PC-9 (cell line): Measurements from ENCODE around the gene MAST2. TPM values are rescaled to one million over a fixed set of nuclear protein-coding genes. Genes with fewer than 3 reads are reported as not detected.

Experiments used
- BruUV-seq: library from RNA; stranded (reverse); fragments of 400-500 nt; replicated peaks from 2 replicates; lab custom pipeline; 2021; lab: Mats Ljungman, UMichigan
- CTCF ChIA-PET: fragments of 300-600 bp; sonication (Branson Sonifier 250); formaldehyde crosslinking; loops from one replicate; lab custom pipeline; 2022; ENCODE audit warnings: antibody characterized with exemption; lab: Charles Lee
- POLR2A ChIA-PET: fragments of 300-600 bp; sonication (Branson Sonifier 250); formaldehyde crosslinking; loops from one replicate; lab custom pipeline; 2022; ENCODE audit warnings: antibody characterized with exemption; ENCODE audit not compliant: unreplicated experiment; lab: Charles Lee
- DNase-seq, 2 experiments: peaks; one replicate each; pipeline versions ENCODE4 v3.0.0 to v3.0.0-alpha.2; 2015 to 2022; ENCODE audit warnings: mixed read lengths in 1 of 2
- H2AFZ ChIP-seq: fragments of 200-600 bp; sonication (generic); 2 replicates; pipeline ENCODE4 v1.8.1; 2017; ENCODE audit warnings: antibody characterized with exemption
- H3F3A ChIP-seq: fragments of 200-600 bp; sonication (generic); 2 replicates; pipeline ENCODE4 v1.8.1; 2017; ENCODE audit warnings: antibody characterized with exemption, mild to moderate bottlenecking, low read depth; ENCODE audit not compliant: insufficient read depth
- H3K27ac ChIP-seq: fragments of 200-600 bp; sonication (generic); 2 replicates; pipeline ENCODE4 v1.6.1; 2016; ENCODE audit warnings: mixed run types
- H3K27me3 ChIP-seq: fragments of 200-600 bp; sonication (generic); 2 replicates; pipeline ENCODE4 v1.6.1; 2016; ENCODE audit warnings: low read depth, mixed run types; ENCODE audit not compliant: insufficient read depth
- H3K36me3 ChIP-seq: fragments of 200-600 bp; sonication (generic); 2 replicates; pipeline ENCODE4 v1.6.1; 2016; ENCODE audit warnings: low read depth, mixed run types
- H3K4me1 ChIP-seq: fragments of 200-600 bp; sonication (generic); replicated peaks from 2 replicates; pipeline ENCODE4 v1.6.1; 2016; ENCODE audit warnings: mixed run types; ENCODE audit not compliant: insufficient read depth
- H3K4me2 ChIP-seq: fragments of 200-600 bp; sonication (generic); 2 replicates; pipeline ENCODE4 v1.6.1; 2017; ENCODE audit warnings: mixed run types
- H3K4me3 ChIP-seq: fragments of 200-600 bp; sonication (generic); 2 replicates; pipeline ENCODE4 v1.6.1; 2016; ENCODE audit warnings: mixed run types
- H3K79me2 ChIP-seq: fragments of 200-600 bp; sonication (generic); 2 replicates; pipeline ENCODE4 v1.6.1; 2017; ENCODE audit warnings: low read depth, mixed run types
- H3K9me2 ChIP-seq: fragments of 200-600 bp; sonication (generic); 2 replicates; pipeline ENCODE4 v1.8.1; 2017; ENCODE audit warnings: mild to moderate bottlenecking; ENCODE audit not compliant: insufficient read depth
- H3K9me3 ChIP-seq: fragments of 200-600 bp; sonication (generic); 2 replicates; pipeline ENCODE4 v1.8.1; 2016; ENCODE audit warnings: low read depth; ENCODE audit not compliant: insufficient read depth
- H4K20me1 ChIP-seq: fragments of 200-600 bp; sonication (generic); 2 replicates; pipeline ENCODE4 v1.8.1; 2017; ENCODE audit not compliant: insufficient read depth
- EZH2 ChIP-seq: fragments of 200-600 bp; sonication (generic); IDR thresholded peaks from 2 replicates; pipeline ENCODE4 v1.8.0; 2017; ENCODE audit warnings: antibody characterized with exemption, low read depth
- intact Hi-C: fragments of 100-400 bp; cut with micrococcal nuclease; formaldehyde crosslinking; loops from one replicate; pipeline ENCODE4 v1.10.0; 2022; ENCODE audit not compliant: unreplicated experiment
- total RNA-seq: library from RNA; stranded (reverse); gene quantifications from 2 replicates; pipeline ENCODE4 v1.2.3, GENCODE V29; 2021
- TF ChIP-seq, protein P1 (sequence below): fragments of 200-600 bp; sonication (generic); conservative IDR thresholded peaks from 2 replicates; pipeline ENCODE4 v1.6.1; 2017; ENCODE audit warnings: mixed run types, antibody characterized with exemption, mild to moderate bottlenecking, moderate library complexity

Gene MAST2
- total RNA-seq, 1 experiment from 2014 or later: 58.8 TPM

DNA sequence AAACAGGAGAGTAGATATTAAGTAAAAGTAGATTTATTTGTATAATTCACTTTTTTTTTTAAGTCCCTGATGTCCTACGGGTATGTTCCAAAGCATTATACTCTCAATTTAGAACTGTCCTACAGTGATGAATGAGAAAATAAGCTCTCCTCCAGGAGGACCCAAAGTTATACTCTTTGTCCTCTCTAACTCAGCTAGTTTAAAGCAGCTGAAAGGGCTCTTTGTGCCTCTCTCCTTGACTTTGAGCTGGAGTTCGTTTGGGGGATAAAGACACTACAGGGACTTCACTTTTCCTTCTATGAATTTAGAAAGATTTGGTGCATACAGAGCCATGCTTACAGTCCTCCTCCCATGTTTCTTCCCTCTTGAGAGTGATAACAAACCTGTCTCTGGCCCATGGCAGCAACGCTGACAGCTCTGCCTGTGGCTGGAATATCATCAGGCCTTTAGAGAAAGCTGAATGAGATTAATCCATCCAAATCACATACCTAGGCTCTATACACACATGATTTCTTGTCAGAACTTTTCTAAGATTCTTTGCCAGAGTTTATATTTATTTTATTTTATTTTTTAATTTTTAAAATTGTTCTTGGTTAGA, 194.7 kb downstream of the MAST2 start:
- Histone ChIP-seq H3K4me2 (no peak overlapping the region), H3K4me3 (no peak overlapping the region), H3K9me2 (no peaks in the 10 kb centered on the region), H3K36me3 (no peaks in the 10 kb centered on the region), H3K27me3 (no peaks in the 10 kb centered on the region), H4K20me1 (no peaks in the 10 kb centered on the region), H3K79me2 (no peaks in the 10 kb centered on the region), H3K9me3 (no peaks in the 10 kb centered on the region), H3K27ac (no peak overlapping the region), H2AFZ (no peak overlapping the region), H3F3A (no peaks in the 10 kb centered on the region), H3K4me1 (no peaks in the 10 kb centered on the region)
- no peak for DNase-seq
- POLR2A ChIA-PET: interaction anchor here (0.6 kb wide), 2 partner anchors 13 to 50 kb away, joined by 3 read pairs; no protein-coding TSS in a partner anchor
- CTCF ChIA-PET: no interaction called here
- BruUV-seq: no TSS peak
- intact Hi-C loops: no loop called here
- no peak for TF ChIP-seq EZH2
- TF ChIP-seq, protein P1, sequence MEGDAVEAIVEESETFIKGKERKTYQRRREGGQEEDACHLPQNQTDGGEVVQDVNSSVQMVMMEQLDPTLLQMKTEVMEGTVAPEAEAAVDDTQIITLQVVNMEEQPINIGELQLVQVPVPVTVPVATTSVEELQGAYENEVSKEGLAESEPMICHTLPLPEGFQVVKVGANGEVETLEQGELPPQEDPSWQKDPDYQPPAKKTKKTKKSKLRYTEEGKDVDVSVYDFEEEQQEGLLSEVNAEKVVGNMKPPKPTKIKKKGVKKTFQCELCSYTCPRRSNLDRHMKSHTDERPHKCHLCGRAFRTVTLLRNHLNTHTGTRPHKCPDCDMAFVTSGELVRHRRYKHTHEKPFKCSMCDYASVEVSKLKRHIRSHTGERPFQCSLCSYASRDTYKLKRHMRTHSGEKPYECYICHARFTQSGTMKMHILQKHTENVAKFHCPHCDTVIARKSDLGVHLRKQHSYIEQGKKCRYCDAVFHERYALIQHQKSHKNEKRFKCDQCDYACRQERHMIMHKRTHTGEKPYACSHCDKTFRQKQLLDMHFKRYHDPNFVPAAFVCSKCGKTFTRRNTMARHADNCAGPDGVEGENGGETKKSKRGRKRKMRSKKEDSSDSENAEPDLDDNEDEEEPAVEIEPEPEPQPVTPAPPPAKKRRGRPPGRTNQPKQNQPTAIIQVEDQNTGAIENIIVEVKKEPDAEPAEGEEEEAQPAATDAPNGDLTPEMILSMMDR: no peak

DNA sequence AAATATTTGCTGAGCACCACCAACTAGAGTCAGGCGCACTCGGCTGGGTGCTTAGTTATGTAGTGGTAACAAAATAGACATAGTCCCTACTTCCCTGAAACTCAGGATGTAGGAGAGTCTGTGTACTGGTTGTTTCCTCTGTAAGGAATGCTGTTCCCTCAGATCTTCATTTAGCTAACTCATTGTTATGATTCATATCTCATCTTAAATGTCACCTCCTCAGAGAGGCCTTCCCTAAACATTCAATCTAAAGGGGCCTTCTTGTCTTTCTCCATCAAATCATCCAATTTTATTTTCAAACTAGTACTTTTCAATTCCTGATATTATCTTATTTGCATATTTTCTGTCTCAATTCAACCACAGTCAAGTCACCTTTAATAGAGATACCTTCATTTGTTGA, 196.1 kb downstream of the MAST2 start:
- BruUV-seq: no TSS peak
- intact Hi-C loops: no loop called here
- POLR2A ChIA-PET: no interaction called here

DNA sequence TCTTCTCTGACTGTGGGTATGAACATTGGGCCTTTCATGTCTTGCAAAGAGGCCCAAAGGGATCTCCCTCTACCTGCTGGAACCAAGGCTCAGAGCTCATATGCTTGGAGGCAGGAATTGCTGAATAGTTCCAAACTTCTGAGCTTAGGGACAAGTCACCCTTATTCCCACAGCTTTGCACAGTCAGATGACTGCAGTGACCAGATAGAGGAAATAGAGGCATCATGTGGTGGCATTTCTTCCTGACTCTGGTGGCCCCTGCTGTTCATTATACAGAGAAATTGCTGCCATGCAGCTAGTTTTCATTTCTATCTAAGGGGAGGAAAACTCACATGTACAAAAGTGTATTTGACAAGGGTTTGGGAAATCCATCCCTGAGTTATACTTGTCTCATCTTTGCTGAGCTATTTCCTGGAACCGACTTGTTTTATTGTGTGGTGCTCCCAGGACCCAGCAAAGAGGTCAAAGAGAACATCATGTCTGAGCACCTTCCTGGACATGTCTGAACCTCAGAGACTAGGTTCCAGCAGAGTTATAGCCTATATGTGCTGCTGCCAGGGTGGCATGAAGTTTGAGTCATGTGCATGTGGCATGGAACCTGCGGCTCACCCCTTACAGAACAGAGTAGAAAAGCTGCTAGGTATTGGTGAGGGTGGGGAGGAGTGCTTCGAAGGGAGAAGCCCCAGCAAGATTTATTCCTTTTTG, 197.8 kb downstream of the MAST2 start:
- no peak for DNase-seq
- ChIA-PET POLR2A (interaction anchor here (0.5 kb wide), 1 partner anchor 150 kb away, joined by 8 read pairs; no protein-coding TSS in a partner anchor), CTCF (no interaction called here)
- TF ChIP-seq, protein P1: no peak
- TF ChIP-seq EZH2: no peak
- no peaks in the 10 kb centered on the region for H3K27me3 ChIP-seq
- intact Hi-C loops: no loop called here
- no peaks in the 10 kb centered on the region for H3K36me3 ChIP-seq
- no peaks in the 10 kb centered on the region for H3K79me2 ChIP-seq
- H3F3A ChIP-seq: no peaks in the 10 kb centered on the region
- H2AFZ ChIP-seq: no peak overlapping the region
- no TSS peak for BruUV-seq
- no peaks in the 10 kb centered on the region for H3K4me1 ChIP-seq
- H3K9me3 ChIP-seq: no peaks in the 10 kb centered on the region
- no peaks in the 10 kb centered on the region for H4K20me1 ChIP-seq
- no peak overlapping the region for H3K4me2 ChIP-seq
- H3K9me2 ChIP-seq: no peaks in the 10 kb centered on the region
- H3K4me3 ChIP-seq: no peak overlapping the region
- H3K27ac ChIP-seq: no peak overlapping the region

More for the DNA sequence above, 196.1 kb downstream of the MAST2 start:
- CTCF ChIA-PET: no interaction called here
- DNase-seq: no peak
- Histone ChIP-seq H3K9me3 (no peaks in the 10 kb centered on the region), H4K20me1 (no peaks in the 10 kb centered on the region), H3K27me3 (no peaks in the 10 kb centered on the region), H3K36me3 (no peaks in the 10 kb centered on the region), H3K4me3 (no peak overlapping the region), H3F3A (no peaks in the 10 kb centered on the region), H3K79me2 (no peaks in the 10 kb centered on the region), H2AFZ (no peak overlapping the region), H3K27ac (no peak overlapping the region), H3K4me1 (no peaks in the 10 kb centered on the region), H3K9me2 (no peaks in the 10 kb centered on the region), H3K4me2 (no peak overlapping the region)
- no peak for TF ChIP-seq EZH2
- TF ChIP-seq, protein P1: no peak
